Measurements from ENCODE around the gene EIF4G3. TPM values are rescaled to one million over a fixed set of nuclear protein-coding genes. Genes with fewer than 3 reads are reported as not detected.
"Not testable (repeated sequence)": the region's sequence is repeated elsewhere in the genome, so short reads cannot be mapped to it uniquely, and the experiment has no call there.

Gene EIF4G3
- total RNA-seq, 1 experiment from 2014 or later, result 16.0 TPM

GRCh38 chr1:20884513-20884912 is 292.2 kb downstream of the EIF4G3 start:
- Histone ChIP-seq H3K27me3 (no peaks in the 10 kb centered on the region), H3K4me3 (no peak overlapping the region), H3K36me3 (peaks cover 13% of the 10 kb centered on the region), H3K9me3 (no peaks in the 10 kb centered on the region)
- no peak for DNase-seq

- peaks cover 19% of the 10 kb centered on the region for H3K36me3 ChIP-seq
- DNase-seq, result no peak
- no peaks in the 10 kb centered on the region for H3K27me3 ChIP-seq
- H3K9me3 ChIP-seq, result no peaks in the 10 kb centered on the region
- H3K4me3 ChIP-seq, result no peak overlapping the region
These were observed 292.9 kb downstream of the EIF4G3 start for GRCh38 chr1:20883766-20884165.

- H3K9me3 ChIP-seq, result no peaks in the 10 kb centered on the region
- no peak for DNase-seq
These were observed 293.9 kb downstream of the EIF4G3 start for GRCh38 chr1:20882837-20883236.

GRCh38 chr1:20878799-20879198 is 297.9 kb downstream of the EIF4G3 start:
- no peak for DNase-seq
- Histone ChIP-seq H3K4me3 (no peak overlapping the region), H3K36me3 (peaks cover 18% of the 10 kb centered on the region), H3K27me3 (no peaks in the 10 kb centered on the region), H3K9me3 (no peaks in the 10 kb centered on the region)

More at GRCh38 chr1:20882837-20883236, 293.9 kb downstream of the EIF4G3 start:
- no peaks in the 10 kb centered on the region for H3K27me3 ChIP-seq
- no peak overlapping the region for H3K4me3 ChIP-seq
- H3K36me3 ChIP-seq, result peaks cover 28% of the 10 kb centered on the region

- no peaks in the 10 kb centered on the region for H3K27me3 ChIP-seq
- peaks cover 22% of the 10 kb centered on the region for H3K36me3 ChIP-seq
These were observed 301.3 kb downstream of the EIF4G3 start for GRCh38 chr1:20875198-20875973.

GRCh38 chr1:20873311-20873710 is 303.4 kb downstream of the EIF4G3 start:
- H3K27me3 ChIP-seq, result no peaks in the 10 kb centered on the region
- no peak overlapping the region for H3K4me3 ChIP-seq
- H3K36me3 ChIP-seq, result peaks cover 14% of the 10 kb centered on the region
- H3K9me3 ChIP-seq, result no peaks in the 10 kb centered on the region
- DNase-seq, result no peak

More at GRCh38 chr1:20875198-20875973, 301.3 kb downstream of the EIF4G3 start:
- no peaks in the 10 kb centered on the region for H3K9me3 ChIP-seq
- DNase-seq, result no peak
- H3K4me3 ChIP-seq, result no peak overlapping the region

- no peak for DNase-seq
These were observed 305.3 kb downstream of the EIF4G3 start for GRCh38 chr1:20871419-20871818.

GRCh38 chr1:20870718-20871117 is 306.0 kb downstream of the EIF4G3 start:
- Histone ChIP-seq H3K27me3 (no peaks in the 10 kb centered on the region), H3K9me3 (no peaks in the 10 kb centered on the region), H3K4me3 (no peak overlapping the region), H3K36me3 (peaks cover 10% of the 10 kb centered on the region)
- no peak for DNase-seq

More at GRCh38 chr1:20871419-20871818, 305.3 kb downstream of the EIF4G3 start:
- Histone ChIP-seq H3K4me3 (no peak overlapping the region), H3K9me3 (no peaks in the 10 kb centered on the region), H3K27me3 (no peaks in the 10 kb centered on the region), H3K36me3 (peaks cover 10% of the 10 kb centered on the region)

- peaks cover 26% of the 10 kb centered on the region for H3K36me3 ChIP-seq
- no peak overlapping the region for H3K4me3 ChIP-seq
- no peaks in the 10 kb centered on the region for H3K9me3 ChIP-seq
- DNase-seq, result no peak
- H3K27me3 ChIP-seq, result no peaks in the 10 kb centered on the region
These were observed 308.4 kb downstream of the EIF4G3 start for GRCh38 chr1:20868263-20868662.

- peak; percentile 16 for DNase-seq
- H3K9me3 ChIP-seq, result no peaks in the 10 kb centered on the region
These were observed 308.9 kb downstream of the EIF4G3 start for GRCh38 chr1:20867847-20868246.

GRCh38 chr1:20867062-20867461 is 309.6 kb downstream of the EIF4G3 start:
- Histone ChIP-seq H3K4me3 (no peak overlapping the region), H3K36me3 (peaks cover 23% of the 10 kb centered on the region), H3K27me3 (no peaks in the 10 kb centered on the region), H3K9me3 (no peaks in the 10 kb centered on the region)
- DNase-seq, result no peak

More at GRCh38 chr1:20867847-20868246, 308.9 kb downstream of the EIF4G3 start:
- Histone ChIP-seq H3K36me3 (peaks cover 23% of the 10 kb centered on the region), H3K27me3 (no peaks in the 10 kb centered on the region), H3K4me3 (no peak overlapping the region)

- no peaks in the 10 kb centered on the region for H3K9me3 ChIP-seq
- no peak overlapping the region for H3K4me3 ChIP-seq
- H3K36me3 ChIP-seq, result peaks cover 37% of the 10 kb centered on the region
- DNase-seq, result no peak
- no peaks in the 10 kb centered on the region for H3K27me3 ChIP-seq
These were observed 311.7 kb downstream of the EIF4G3 start for GRCh38 chr1:20865001-20865400.

GRCh38 chr1:20854529-20854928 is 322.2 kb downstream of the EIF4G3 start:
- no peak for DNase-seq
- Histone ChIP-seq H3K27me3 (no peaks in the 10 kb centered on the region), H3K4me3 (no peak overlapping the region), H3K9me3 (no peaks in the 10 kb centered on the region), H3K36me3 (peaks cover 48% of the 10 kb centered on the region)

GRCh38 chr1:20851791-20852190 is 324.9 kb downstream of the EIF4G3 start:
- not testable (repeated sequence) for H3K4me3 ChIP-seq, H3K9me3 ChIP-seq, DNase-seq, H3K27me3 ChIP-seq
- H3K36me3 ChIP-seq, result peaks cover 32% of the 10 kb centered on the region

GRCh38 chr1:20850021-20850420 is 326.7 kb downstream of the EIF4G3 start:
- no peak for DNase-seq
- Histone ChIP-seq H3K9me3 (no peaks in the 10 kb centered on the region), H3K36me3 (peaks cover 38% of the 10 kb centered on the region), H3K4me3 (no peak overlapping the region), H3K27me3 (no peaks in the 10 kb centered on the region)

GRCh38 chr1:20849100-20849499 is 327.6 kb downstream of the EIF4G3 start:
- Histone ChIP-seq H3K27me3 (no peaks in the 10 kb centered on the region), H3K36me3 (peaks cover 39% of the 10 kb centered on the region), H3K4me3 (no peak overlapping the region), H3K9me3 (no peaks in the 10 kb centered on the region)
- no peak for DNase-seq

GRCh38 chr1:20848162-20848561 is 328.5 kb downstream of the EIF4G3 start:
- H3K9me3 ChIP-seq, result no peaks in the 10 kb centered on the region
- peaks cover 34% of the 10 kb centered on the region for H3K36me3 ChIP-seq
- DNase-seq, result peak; percentile 66
- no peak overlapping the region for H3K4me3 ChIP-seq
- H3K27me3 ChIP-seq, result no peaks in the 10 kb centered on the region

- Histone ChIP-seq H3K27me3 (no peaks in the 10 kb centered on the region), H3K9me3 (no peaks in the 10 kb centered on the region), H3K4me3 (no peak overlapping the region), H3K36me3 (peaks cover 30% of the 10 kb centered on the region)
- no peak for DNase-seq
These were observed 329.1 kb downstream of the EIF4G3 start for GRCh38 chr1:20847611-20848080.

All from MG63 (cell line).